Fibroblast of lung (primary cell): ENCODE data around the gene GSTT4. TPM values are rescaled to one million over a fixed set of nuclear protein-coding genes. Genes with fewer than 3 reads are reported as not detected.

Experiments used
- DNase-seq, 2 donors: peaks; one replicate each; pipeline versions ENCODE4 v3.0.0 to v3.0.0-alpha.2; 2010; ENCODE audit warnings: low read depth in 2 of 2
- H2AFZ ChIP-seq: 2 replicates; pipeline ENCODE4 v1.5.1; 2012; ENCODE audit warnings: low read length, control low read depth, inconsistent platforms
- H3K27ac ChIP-seq: 2 replicates; pipeline ENCODE4 v1.5.1; 2011; ENCODE audit warnings: low read length, control low read depth; ENCODE audit not compliant: insufficient read depth
- H3K27me3 ChIP-seq: 2 replicates; pipeline ENCODE4 v1.5.1; 2011; ENCODE audit warnings: mild to moderate bottlenecking, low read length; ENCODE audit not compliant: control insufficient read depth, insufficient read depth
- H3K36me3 ChIP-seq: 2 replicates; pipeline ENCODE4 v1.5.1; 2011; ENCODE audit warnings: low read length; ENCODE audit not compliant: control insufficient read depth, insufficient read depth
- H3K4me1 ChIP-seq: 2 replicates; pipeline ENCODE4 v1.5.1; 2011; ENCODE audit warnings: low read length; ENCODE audit not compliant: control insufficient read depth, insufficient read depth; ENCODE audit errors: extremely low read depth
- H3K4me2 ChIP-seq: 2 replicates; pipeline ENCODE4 v1.5.1; 2011; ENCODE audit warnings: low read length, control low read depth; ENCODE audit not compliant: insufficient read depth; ENCODE audit errors: extremely low read depth
- H3K4me3 ChIP-seq, 4 experiments: fragments of 200-600 bp in 1 of 4; sonication (generic) in 1 of 4; replicated peaks in 1 of 4; 2 replicates each; pipeline ENCODE4 v1.5.1; 2011 to 2016; ENCODE audit warnings: low read length in 4 of 4, low read depth in 3 of 4, mild to moderate bottlenecking in 3 of 4, control low read depth in 2 of 4, inconsistent platforms in 1 of 4, mixed read lengths in 1 of 4; ENCODE audit not compliant: insufficient read depth in 1 of 4; ENCODE audit errors: control extremely low read depth in 1 of 4
- H3K79me2 ChIP-seq: 2 replicates; pipeline ENCODE4 v1.5.1; 2012; ENCODE audit warnings: mild to moderate bottlenecking, low read length, inconsistent platforms; ENCODE audit not compliant: control insufficient read depth, insufficient read depth
- H3K9ac ChIP-seq: 2 replicates; pipeline ENCODE4 v1.5.1; 2011; ENCODE audit warnings: mild to moderate bottlenecking, low read length, control low read depth; ENCODE audit not compliant: insufficient read depth
- H3K9me3 ChIP-seq: 2 replicates; pipeline ENCODE4 v1.5.1; 2012; ENCODE audit warnings: low read depth, low read length; ENCODE audit not compliant: control insufficient read depth, insufficient read depth
- H4K20me1 ChIP-seq: 2 replicates; pipeline ENCODE4 v1.5.1; 2011; ENCODE audit warnings: low read length; ENCODE audit not compliant: control insufficient read depth, insufficient read depth; ENCODE audit errors: extremely low read depth
- CTCF ChIP-seq, 2 donors: IDR thresholded peaks in 1 of 2; conservative IDR thresholded peaks in 1 of 2; 1 replicate in 1 of 2; 2 replicates in 1 of 2; pipeline ENCODE4 v1.5.1; 2011 to 2012; ENCODE audit warnings: low read length in 2 of 2, control low read depth in 1 of 2, inconsistent platforms in 1 of 2, low read depth in 1 of 2, mild to moderate bottlenecking in 1 of 2
- EZH2 ChIP-seq: IDR thresholded peaks from 2 replicates; pipeline ENCODE4 v1.5.1; 2012; ENCODE audit warnings: low read length, control low read depth, mild to moderate bottlenecking; ENCODE audit errors: missing control alignments
- polyA plus RNA-seq, 2 donors: library from polyadenylated mRNA; depleted of rRNA in 1 of 2; stranded (reverse) in 1 of 2; unstranded in 1 of 2; fragments of >200 nt; gene quantifications; 2 replicates each; pipeline ENCODE4 v1.2.1, GENCODE V29; 2011 to 2012; ENCODE audit warnings: missing spikeins in 1 of 2
- total RNA-seq: library from RNA; depleted of rRNA; stranded (reverse); fragments of >200 nt; gene quantifications from 2 replicates; pipeline ENCODE4 v1.2.1, GENCODE V29; 2014

GSTT4 gene
- total and polyA plus RNA-seq, 2 donors (not counting 1 experiment from before 2014, with no cell fraction given) = not detected

- Histone ChIP-seq H3K27me3 (no peaks in the 10 kb centered on the region), H4K20me1 (peaks cover 2% of the 10 kb centered on the region)
Measured at GRCh38 chr22:24025475-24025874, 20.2 kb upstream of the GSTT4 start.

GRCh38 chr22:24024354-24024753, 19.1 kb upstream of the GSTT4 start:
- no peak overlapping the region for H3K4me3 ChIP-seq
- H3K27me3 ChIP-seq = no peaks in the 10 kb centered on the region
- H4K20me1 ChIP-seq = peaks cover 2% of the 10 kb centered on the region
- no peak for DNase-seq
- H3K27ac ChIP-seq = no peak overlapping the region
- TF ChIP-seq CTCF (conservative IDR thresholded peaks at IDR 0.05 in 1 of 2, IDR thresholded peaks at IDR 0.05 in 1 of 2; ENCODE audit: low read depth in 1 of 2, low read length in 2 of 2) (no peak), EZH2 (no peak)
- H3K36me3 ChIP-seq = no peaks in the 10 kb centered on the region
- no peaks in the 10 kb centered on the region for H3K9me3 ChIP-seq
- peaks cover 8% of the 10 kb centered on the region for H3K79me2 ChIP-seq
- H3K4me1 ChIP-seq = no peaks in the 10 kb centered on the region
- no peak overlapping the region for H2AFZ ChIP-seq
- H3K4me2 ChIP-seq = no peak overlapping the region
- no peak overlapping the region for H3K9ac ChIP-seq

More at GRCh38 chr22:24025475-24025874, 20.2 kb upstream of the GSTT4 start:
- no peak for TF ChIP-seq CTCF (conservative IDR thresholded peaks at IDR 0.05 in 1 of 2, IDR thresholded peaks at IDR 0.05 in 1 of 2; ENCODE audit: low read depth in 1 of 2, low read length in 2 of 2)
- H3K9me3 ChIP-seq = no peaks in the 10 kb centered on the region
- no peak overlapping the region for H2AFZ ChIP-seq
- no peaks in the 10 kb centered on the region for H3K36me3 ChIP-seq
- no peak overlapping the region for H3K4me2 ChIP-seq
- no peak overlapping the region for H3K9ac ChIP-seq
- no peaks in the 10 kb centered on the region for H3K4me1 ChIP-seq
- H3K4me3 ChIP-seq = no peak overlapping the region
- H3K79me2 ChIP-seq = peaks cover 12% of the 10 kb centered on the region
- H3K27ac ChIP-seq = no peak overlapping the region
- DNase-seq = no peak

- Histone ChIP-seq H4K20me1 (peaks cover 2% of the 10 kb centered on the region), H3K4me1 (no peaks in the 10 kb centered on the region), H3K27ac (no peak overlapping the region), H3K36me3 (no peaks in the 10 kb centered on the region), H2AFZ (no peak overlapping the region), H3K4me3 (no peak overlapping the region), H3K9me3 (no peaks in the 10 kb centered on the region), H3K27me3 (no peaks in the 10 kb centered on the region), H3K79me2 (peaks cover 5% of the 10 kb centered on the region), H3K9ac (no peak overlapping the region), H3K4me2 (no peak overlapping the region)
- TF ChIP-seq EZH2 (no peak), CTCF (conservative IDR thresholded peaks at IDR 0.05 in 1 of 2, IDR thresholded peaks at IDR 0.05 in 1 of 2; ENCODE audit: low read depth in 1 of 2, low read length in 2 of 2) (no peak)
- no peak for DNase-seq
Measured at GRCh38 chr22:24023204-24023789, 18.0 kb upstream of the GSTT4 start.
